Measurements from ENCODE around the gene PIGB. TPM values are rescaled to one million over a fixed set of nuclear protein-coding genes. Genes with fewer than 3 reads are reported as not detected.

Gene PIGB
- total and polyA plus RNA-seq, 2 of the 13 experiments (the other 11 are each of a cell fraction or from before 2014, with no cell fraction given): 14.5 to 19.1 TPM

- no peak overlapping the region for H3K27ac ChIP-seq (ENCODE audit: extremely low read length, insufficient read depth, low read length)
- no peaks in the 10 kb centered on the region for H3K79me2 ChIP-seq (ENCODE audit: insufficient read depth, low read length)
- no peak overlapping the region for H3K4me3 ChIP-seq (replicated peaks in 1 of 3; ENCODE audit: insufficient read depth in 1 of 3, low read depth in 2 of 3, low read length in 3 of 3)
- TF ChIP-seq CAMTA2 (CRISPR knock-in tag; IDR thresholded peaks at IDR 0.05; ENCODE audit: borderline replicate concordance) (no peak), ZNF3 (CRISPR knock-in tag; IDR thresholded peaks at IDR 0.05) (no peak)
- H3K9ac ChIP-seq (ENCODE audit: insufficient read depth, low read depth, low read length): no peak overlapping the region
- DNase-seq (ENCODE audit: low spot score): no peak
- no peak overlapping the region for H3K4me2 ChIP-seq (ENCODE audit: low read depth, low read length)
- ATAC-seq: no peak
- H3K36me3 ChIP-seq (replicated peaks in 1 of 2; ENCODE audit: control insufficient read depth in 1 of 2, insufficient read depth in 2 of 2, low read length in 2 of 2): 0 out of 5 replicates have a peak, but pooled peaks cover 0 to 6% of the 10 kb centered on the region in 2 experiments
- in situ Hi-C loops (cut with HindIII; ENCODE audit: extremely low pct_ligation_motif_present, low pct_unique_long_range_greater_than_20kb): no loop called here
- no peaks in the 10 kb centered on the region for H4K20me1 ChIP-seq (ENCODE audit: insufficient read depth, low read length)
- intact Hi-C loops (cut with micrococcal nuclease; ENCODE audit: unreplicated experiment): no loop called here
- ChIA-PET POLR2A (no interaction called here), CTCF (ENCODE audit: low intra/inter-chr PET ratio, low total read pairs) (no interaction called here)
- H2AFZ ChIP-seq (ENCODE audit: low read length): no peak overlapping the region
- WGBS (ENCODE audit: low lambda C conversion rate): 91% methylated on average over 2 of the region's 2 CpGs
- no peak for FAIRE-seq
- H3K27me3 ChIP-seq (ENCODE audit: control insufficient read depth in 1 of 2, insufficient read depth in 2 of 2, low read length in 2 of 2): no peaks in the 10 kb centered on the region
- no TSS peak for BruUV-seq (replicated peaks)
- no peaks in the 10 kb centered on the region for H3K9me3 ChIP-seq (ENCODE audit: low read length)
- no peaks in the 10 kb centered on the region for H3K4me1 ChIP-seq (ENCODE audit: insufficient read depth, low read length)
Observed at GRCh38 chr15:55344206-55344605, 25.2 kb downstream of the PIGB start.

- H3K79me2 ChIP-seq (ENCODE audit: insufficient read depth, low read length): no peaks in the 10 kb centered on the region
- CTCF ChIA-PET (ENCODE audit: low intra/inter-chr PET ratio, low total read pairs): no interaction called here
- H3K4me1 ChIP-seq (ENCODE audit: insufficient read depth, low read length): no peaks in the 10 kb centered on the region
- H3K9ac ChIP-seq (ENCODE audit: insufficient read depth, low read depth, low read length): no peak overlapping the region
- no peak for ATAC-seq
- WGBS (ENCODE audit: low lambda C conversion rate): 83% methylated on average over 3 of the region's 4 CpGs
- no peaks in the 10 kb centered on the region for H3K9me3 ChIP-seq (ENCODE audit: low read length)
- no peaks in the 10 kb centered on the region for H3K36me3 ChIP-seq (replicated peaks in 1 of 2; ENCODE audit: control insufficient read depth in 1 of 2, insufficient read depth in 2 of 2, low read length in 2 of 2)
- POLR2A ChIA-PET: no interaction called here
- no peak for DNase-seq (ENCODE audit: low spot score)
- H4K20me1 ChIP-seq (ENCODE audit: insufficient read depth, low read length): no peaks in the 10 kb centered on the region
- no peak overlapping the region for H2AFZ ChIP-seq (ENCODE audit: low read length)
- no TSS peak for BruUV-seq (replicated peaks)
- no peak overlapping the region for H3K27ac ChIP-seq (ENCODE audit: extremely low read length, insufficient read depth, low read length)
- in situ Hi-C loops (cut with HindIII; ENCODE audit: extremely low pct_ligation_motif_present, low pct_unique_long_range_greater_than_20kb) (no loop called here), intact Hi-C loops (cut with micrococcal nuclease; ENCODE audit: unreplicated experiment) (no loop called here)
- FAIRE-seq: no peak
- H3K4me3 ChIP-seq (replicated peaks in 1 of 3; ENCODE audit: insufficient read depth in 1 of 3, low read depth in 2 of 3, low read length in 3 of 3): no peak overlapping the region
- H3K27me3 ChIP-seq (ENCODE audit: control insufficient read depth in 1 of 2, insufficient read depth in 2 of 2, low read length in 2 of 2): no peaks in the 10 kb centered on the region
- H3K4me2 ChIP-seq (ENCODE audit: low read depth, low read length): no peak overlapping the region
- no peak for TF ChIP-seq ZBTB38 (CRISPR knock-in tag; IDR thresholded peaks at IDR 0.05)
- TF ChIP-seq FOXM1 (CRISPR knock-in tag; IDR thresholded peaks at IDR 0.05): no peak
- TF ChIP-seq ZNF512 (CRISPR knock-in tag; IDR thresholded peaks at IDR 0.05): no peak
- no peak for TF ChIP-seq SRSF1 (optimal IDR thresholded peaks at IDR 0.05; ENCODE audit: low read depth, low read length)
- no peak for TF ChIP-seq YEATS4 (CRISPR knock-in tag; IDR thresholded peaks at IDR 0.05; ENCODE audit: borderline replicate concordance)
- TF ChIP-seq ZNF720 (CRISPR knock-in tag; IDR thresholded peaks at IDR 0.05): no peak
- no peak for TF ChIP-seq ZBTB34 (CRISPR knock-in tag; IDR thresholded peaks at IDR 0.05)
- TF ChIP-seq ZNF205 (CRISPR knock-in tag; IDR thresholded peaks at IDR 0.05): no peak
- TF ChIP-seq MZF1 (CRISPR knock-in tag; IDR thresholded peaks at IDR 0.05; ENCODE audit: borderline replicate concordance): no peak
- no peak for TF ChIP-seq ZNF816 (CRISPR knock-in tag; IDR thresholded peaks at IDR 0.05; ENCODE audit: borderline replicate concordance)
- no peak for TF ChIP-seq SCMH1 (CRISPR knock-in tag; IDR thresholded peaks at IDR 0.05; ENCODE audit: borderline replicate concordance)
- no peak for TF ChIP-seq PBX3 (CRISPR knock-in tag; IDR thresholded peaks at IDR 0.05; ENCODE audit: borderline replicate concordance)
- no peak for TF ChIP-seq CAMTA2 (CRISPR knock-in tag; IDR thresholded peaks at IDR 0.05; ENCODE audit: borderline replicate concordance)
- no peak for TF ChIP-seq TCF12 (IDR thresholded peaks at IDR 0.05)
- no peak for TF ChIP-seq TCF12 (CRISPR knock-in tag; IDR thresholded peaks at IDR 0.05)
Observed at GRCh38 chr15:55348281-55348778, 29.3 kb downstream of the PIGB start.

Measured in HepG2 (cell line).